ENCODE results near the gene CDAN1.
"Not testable (repeated sequence)": the region's sequence is repeated elsewhere in the genome, so short reads cannot be mapped to it uniquely, and the experiment has no call there.

The CDAN1 gene

DNA sequence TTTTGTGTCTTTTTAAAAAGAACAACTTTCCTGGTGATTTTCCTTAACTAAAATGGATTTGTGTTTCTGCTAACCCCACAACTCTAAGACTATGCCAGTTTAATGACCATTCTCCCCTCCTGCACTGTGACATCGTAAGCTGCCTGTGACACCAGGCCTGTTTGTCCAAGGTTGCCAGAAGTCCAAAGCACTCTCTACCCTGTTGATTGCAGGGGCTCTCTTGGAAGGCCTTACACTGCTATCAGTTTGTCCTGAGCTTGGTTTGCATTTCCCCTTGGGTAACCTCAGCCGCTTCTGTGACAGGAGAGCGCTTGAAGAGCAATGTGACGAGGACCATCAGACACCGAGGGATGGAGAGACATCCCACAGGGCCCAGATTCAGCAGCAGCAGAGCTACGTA, 55.8 kb downstream of the CDAN1 start:
- no peaks in the 10 kb centered on the region for H3K36me3 ChIP-seq (ENCODE audit: control insufficient read depth, insufficient read depth, low read length)
- no peaks in the 10 kb centered on the region for H3K4me1 ChIP-seq (ENCODE audit: control insufficient read depth, insufficient read depth, low read length)
- H3K27me3 ChIP-seq (ENCODE audit: control insufficient read depth, insufficient read depth, low read length): no peaks in the 10 kb centered on the region

GRCh38 chr15:42680142-42680482, 56.8 kb downstream of the CDAN1 start:
- H3K9ac ChIP-seq (ENCODE audit: low read depth, low read length); H3K4me1 ChIP-seq (ENCODE audit: control insufficient read depth, insufficient read depth, low read length); H3K36me3 ChIP-seq (ENCODE audit: control insufficient read depth, insufficient read depth, low read length); H3K27me3 ChIP-seq (ENCODE audit: control insufficient read depth, insufficient read depth, low read length); H3K4me3 ChIP-seq (ENCODE audit: low read depth, low read length); H3K9me3 ChIP-seq (ENCODE audit: control insufficient read depth, insufficient read depth, low read length): not testable (repeated sequence)

More for the DNA sequence above, 55.8 kb downstream of the CDAN1 start:
- Histone ChIP-seq H3K9ac (ENCODE audit: low read depth, low read length) (no peak overlapping the region), H3K4me3 (ENCODE audit: low read depth, low read length) (no peak overlapping the region), H3K9me3 (ENCODE audit: control insufficient read depth, insufficient read depth, low read length) (no peaks in the 10 kb centered on the region)

GRCh38 chr15:42679285-42680141, 57.4 kb downstream of the CDAN1 start:
- Histone ChIP-seq H3K4me1 (ENCODE audit: control insufficient read depth, insufficient read depth, low read length) (no peaks in the 10 kb centered on the region), H3K9me3 (ENCODE audit: control insufficient read depth, insufficient read depth, low read length) (no peaks in the 10 kb centered on the region), H3K4me3 (ENCODE audit: low read depth, low read length) (no peak overlapping the region), H3K36me3 (ENCODE audit: control insufficient read depth, insufficient read depth, low read length) (no peaks in the 10 kb centered on the region), H3K27me3 (ENCODE audit: control insufficient read depth, insufficient read depth, low read length) (no peaks in the 10 kb centered on the region), H3K9ac (ENCODE audit: low read depth, low read length) (no peak overlapping the region)

DNA sequence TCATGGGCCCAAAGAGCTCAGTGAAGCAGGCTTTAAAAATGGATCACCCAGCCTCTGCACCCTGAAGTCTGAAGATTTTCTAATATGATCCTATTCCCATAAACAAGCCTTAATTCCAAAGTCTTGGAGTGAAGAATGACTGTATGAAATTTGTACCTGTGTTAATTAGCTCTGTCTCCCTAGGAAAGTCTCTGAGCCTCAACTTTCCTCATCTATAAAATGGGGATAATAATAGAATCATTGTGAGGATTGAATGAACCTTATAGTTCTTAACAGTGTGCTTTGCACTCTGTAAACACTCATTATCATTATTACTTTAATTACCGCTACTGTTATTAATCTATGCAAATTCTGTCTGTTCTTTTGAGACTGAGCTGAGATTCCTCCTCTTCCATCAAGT, 61.9 kb downstream of the CDAN1 start:
- Histone ChIP-seq H3K9ac (ENCODE audit: low read depth, low read length) (no peak overlapping the region), H3K27me3 (ENCODE audit: control insufficient read depth, insufficient read depth, low read length) (no peaks in the 10 kb centered on the region), H3K4me3 (ENCODE audit: low read depth, low read length) (no peak overlapping the region), H3K4me1 (ENCODE audit: control insufficient read depth, insufficient read depth, low read length) (peaks cover 2% of the 10 kb centered on the region), H3K36me3 (ENCODE audit: control insufficient read depth, insufficient read depth, low read length) (no peaks in the 10 kb centered on the region), H3K9me3 (ENCODE audit: control insufficient read depth, insufficient read depth, low read length) (no peaks in the 10 kb centered on the region)

DNA sequence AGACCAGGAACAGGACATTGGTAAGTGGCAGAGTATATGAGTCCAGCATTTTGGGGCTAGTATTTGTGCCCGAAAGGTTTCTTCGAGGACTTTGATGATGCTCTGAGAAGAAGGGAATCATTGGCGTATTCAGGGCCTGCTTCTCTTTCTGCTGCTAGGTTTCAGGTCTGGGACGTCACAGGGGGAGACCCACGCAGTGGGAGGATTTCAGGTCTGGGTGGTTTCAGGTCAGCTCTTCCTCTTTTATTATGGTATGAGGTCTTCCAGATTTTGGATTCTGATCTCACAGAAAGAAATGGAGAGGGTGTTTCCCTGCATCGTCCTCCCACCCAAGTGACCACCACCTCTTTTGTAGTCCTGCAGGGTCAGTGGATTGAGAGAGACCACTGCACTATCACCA, 62.5 kb downstream of the CDAN1 start:
- Histone ChIP-seq H3K36me3 (ENCODE audit: control insufficient read depth, insufficient read depth, low read length) (no peaks in the 10 kb centered on the region), H3K9me3 (ENCODE audit: control insufficient read depth, insufficient read depth, low read length) (no peaks in the 10 kb centered on the region), H3K9ac (ENCODE audit: low read depth, low read length) (no peak overlapping the region), H3K27me3 (ENCODE audit: control insufficient read depth, insufficient read depth, low read length) (no peaks in the 10 kb centered on the region), H3K4me1 (ENCODE audit: control insufficient read depth, insufficient read depth, low read length) (peaks cover 2% of the 10 kb centered on the region), H3K4me3 (ENCODE audit: low read depth, low read length) (no peak overlapping the region)
